ENCODE data around the gene SIGLEC10. TPM values are rescaled to one million over a fixed set of nuclear protein-coding genes. Genes with fewer than 3 reads are reported as not detected.

The SIGLEC10 gene
- total and polyA plus RNA-seq, 10 donors: 38.0 to 155 (median 87.5) TPM

DNA sequence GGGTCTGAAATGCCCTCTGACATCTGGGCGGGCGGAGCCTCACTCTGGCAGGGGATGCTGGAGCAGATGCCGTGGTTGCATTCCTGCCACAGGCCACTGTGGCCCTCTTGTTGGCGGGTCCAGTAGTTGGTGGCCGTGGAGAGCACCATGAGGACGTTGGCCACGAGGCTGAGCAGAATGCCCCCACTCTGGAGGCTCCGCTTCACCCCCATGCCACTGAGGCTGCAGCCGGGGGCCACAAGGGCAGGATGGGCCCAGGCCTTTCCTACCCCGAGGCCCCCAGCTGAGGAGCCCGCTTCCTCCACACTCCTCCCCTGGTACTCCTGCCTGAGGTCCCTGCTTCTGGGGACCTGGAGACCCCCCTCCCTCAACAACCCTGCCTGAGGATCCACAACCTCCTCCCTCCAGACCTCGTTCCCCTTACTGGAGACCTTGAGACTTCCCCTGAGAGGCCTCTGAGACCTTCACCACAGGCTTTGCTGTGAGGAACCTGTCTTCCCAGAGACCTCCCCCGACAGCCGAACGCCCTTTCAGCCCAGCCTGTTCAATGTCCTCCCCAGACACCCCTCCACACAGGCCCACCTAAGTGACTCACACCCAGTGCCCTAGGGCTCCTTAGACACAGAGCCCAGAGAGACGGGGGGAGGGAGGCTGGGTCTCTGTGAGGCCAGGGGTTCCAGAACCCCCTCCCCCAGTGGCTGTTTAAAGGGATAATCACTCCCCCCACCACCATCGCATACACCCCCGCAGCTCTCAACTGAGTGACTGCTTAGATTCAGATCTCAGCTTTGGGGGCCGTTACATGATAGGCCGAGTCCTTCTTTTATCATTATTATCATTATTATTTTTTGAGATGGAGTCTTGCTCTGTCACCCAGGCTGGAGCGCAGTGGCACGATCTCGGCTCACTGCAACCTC is 48.8 kb downstream of the SIGLEC10 start, which contains the start of gene CLDND2:
Gene CLDND2, minus strand, starts transcription at position 638 of the 917 bp plus-strand sequence. Its CDS starts 426 bp downstream, at position 212.
- Histone ChIP-seq H3K4me3 (peak within 1 kb of the TSS; percentile 51 to 95 (median 78)), H3K9me3 (no peaks in the 10 kb centered on the region), H3K4me1 (peaks cover 4 to 92% (median 47%) of the 10 kb centered on the region in 6 donors), H3K36me3 (no peaks in the 10 kb centered on the region), H3K27ac (peak within 1 kb of the TSS; percentile 82 to 97 (median 93)), H3K27me3 (replicated peaks in 1 of 7) (no peaks in the 10 kb centered on the region)
- intact Hi-C loops (cut with DNase I; ENCODE audit: low total_unique reads): no loop called here
- TF ChIP-seq, protein P1, sequence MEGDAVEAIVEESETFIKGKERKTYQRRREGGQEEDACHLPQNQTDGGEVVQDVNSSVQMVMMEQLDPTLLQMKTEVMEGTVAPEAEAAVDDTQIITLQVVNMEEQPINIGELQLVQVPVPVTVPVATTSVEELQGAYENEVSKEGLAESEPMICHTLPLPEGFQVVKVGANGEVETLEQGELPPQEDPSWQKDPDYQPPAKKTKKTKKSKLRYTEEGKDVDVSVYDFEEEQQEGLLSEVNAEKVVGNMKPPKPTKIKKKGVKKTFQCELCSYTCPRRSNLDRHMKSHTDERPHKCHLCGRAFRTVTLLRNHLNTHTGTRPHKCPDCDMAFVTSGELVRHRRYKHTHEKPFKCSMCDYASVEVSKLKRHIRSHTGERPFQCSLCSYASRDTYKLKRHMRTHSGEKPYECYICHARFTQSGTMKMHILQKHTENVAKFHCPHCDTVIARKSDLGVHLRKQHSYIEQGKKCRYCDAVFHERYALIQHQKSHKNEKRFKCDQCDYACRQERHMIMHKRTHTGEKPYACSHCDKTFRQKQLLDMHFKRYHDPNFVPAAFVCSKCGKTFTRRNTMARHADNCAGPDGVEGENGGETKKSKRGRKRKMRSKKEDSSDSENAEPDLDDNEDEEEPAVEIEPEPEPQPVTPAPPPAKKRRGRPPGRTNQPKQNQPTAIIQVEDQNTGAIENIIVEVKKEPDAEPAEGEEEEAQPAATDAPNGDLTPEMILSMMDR (IDR thresholded peaks at IDR 0.05 in 8 of 11, conservative IDR thresholded peaks at IDR 0.05 in 3 of 11): no peak
- no peak for TF ChIP-seq POLR2AphosphoS5 (IDR thresholded peaks at IDR 0.05)
- no peak for TF ChIP-seq POLR2A (IDR thresholded peaks at IDR 0.05)
- 48 to 53% (median 50%) methylated on average over 20 to 23 of the region's 23 CpGs for WGBS, 5 donors
- no peak for DNase-seq

DNA sequence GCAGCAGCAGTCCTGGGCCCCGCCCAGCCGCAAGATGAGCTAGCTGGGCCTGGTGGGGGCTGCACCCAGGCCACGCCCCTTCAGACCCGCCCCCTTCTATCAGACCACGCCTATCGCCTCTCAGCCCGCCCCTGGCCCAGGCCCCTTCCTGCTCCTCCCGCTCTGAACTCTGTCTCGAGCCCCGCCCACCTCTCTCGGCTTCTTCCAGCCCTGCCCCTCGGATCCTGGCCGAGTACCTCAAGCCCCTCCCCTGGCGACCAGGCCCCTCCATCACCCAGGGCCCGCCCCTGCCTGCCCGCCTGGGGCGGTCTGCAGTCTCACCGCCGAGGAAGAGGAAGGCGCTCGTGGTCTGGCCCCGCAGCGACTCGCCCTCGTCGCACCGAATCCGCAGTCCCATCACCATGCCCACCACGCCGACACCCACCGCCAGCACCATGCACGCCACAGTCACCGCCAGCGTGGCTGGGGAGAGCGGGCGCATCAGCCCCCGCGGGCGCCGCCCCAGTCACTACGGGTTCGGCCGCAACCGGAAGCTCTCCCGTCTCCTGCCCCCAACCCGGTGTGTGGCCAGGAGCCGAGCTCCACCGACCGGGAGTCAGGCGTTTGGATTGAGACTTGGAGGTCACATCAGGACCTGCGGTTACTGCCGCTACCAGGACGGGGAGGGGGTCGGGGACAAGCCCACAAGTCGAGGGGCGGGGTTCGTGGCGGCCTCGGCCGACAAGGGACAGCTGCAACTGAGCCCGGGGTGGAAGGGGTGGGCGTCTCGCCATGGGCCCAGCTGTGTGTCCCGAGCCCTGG is 49.7 kb downstream of the SIGLEC10 start:
- Histone ChIP-seq H3K27me3 (replicated peaks in 1 of 7) (no peaks in the 10 kb centered on the region), H3K27ac (peak overlapping the region; percentile 82 to 97 (median 93)), H3K4me1 (peaks cover 4 to 91% (median 47%) of the 10 kb centered on the region in 6 donors), H3K9me3 (no peaks in the 10 kb centered on the region), H3K36me3 (no peaks in the 10 kb centered on the region), H3K4me3 (peak overlapping the region; percentile 51 to 95 (median 78))
- 0 to 1% (median 1%) methylated on average over 39 to 64 of the region's 64 CpGs for WGBS, 5 donors
- peak; percentile 100 for DNase-seq
- intact Hi-C loops (cut with DNase I; ENCODE audit: low total_unique reads): no loop called here
- TF ChIP-seq POLR2A (IDR thresholded peaks at IDR 0.05): peak in 2 of 3 donors; percentile 7 to 59
- peak; percentile 92 to 95 (median 94) for TF ChIP-seq POLR2AphosphoS5 (IDR thresholded peaks at IDR 0.05)
- TF ChIP-seq, protein P1 (IDR thresholded peaks at IDR 0.05 in 8 of 11, conservative IDR thresholded peaks at IDR 0.05 in 3 of 11): peak in 3 of 11 experiments; percentile 14 to 45 (median 26)

DNA sequence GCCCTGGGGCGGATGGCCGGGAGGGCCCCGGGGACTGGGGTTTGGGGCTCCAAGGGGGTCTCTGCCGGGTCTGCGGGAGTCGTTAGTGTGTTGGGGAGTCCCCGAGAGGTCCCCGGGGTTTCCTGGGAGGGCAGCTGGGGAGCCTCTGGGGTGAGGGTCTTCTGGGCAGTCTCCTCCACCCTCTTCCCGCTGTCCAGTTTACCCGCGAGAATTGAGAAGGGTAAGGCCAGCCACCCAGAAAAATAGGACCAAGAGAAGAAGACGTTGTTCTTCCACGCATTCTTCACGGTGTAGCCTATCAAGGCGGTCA is 50.2 kb downstream of the SIGLEC10 start:
- peak overlapping the region; percentile 51 to 95 (median 78) for H3K4me3 ChIP-seq
- no peak for DNase-seq
- intact Hi-C loops (cut with DNase I; ENCODE audit: low total_unique reads): no loop called here

More for the DNA sequence above, 50.2 kb downstream of the SIGLEC10 start:
- Histone ChIP-seq H3K4me1 (peaks cover 4 to 91% (median 51%) of the 10 kb centered on the region in 6 donors), H3K27ac (peak overlapping the region; percentile 75 to 97 (median 93)), H3K36me3 (no peaks in the 10 kb centered on the region), H3K9me3 (no peaks in the 10 kb centered on the region), H3K27me3 (replicated peaks in 1 of 7) (no peaks in the 10 kb centered on the region)
- TF ChIP-seq POLR2A (IDR thresholded peaks at IDR 0.05): peak in 1 of 3 donors; percentile 79
- TF ChIP-seq, protein P1 (IDR thresholded peaks at IDR 0.05 in 8 of 11, conservative IDR thresholded peaks at IDR 0.05 in 3 of 11): no peak
- no peak for TF ChIP-seq POLR2AphosphoS5 (IDR thresholded peaks at IDR 0.05)
- whole genome bisulfite sequencing, 5 donors: 0 to 1% (median 1%) methylated on average over 15 of the region's 15 CpGs
